OCI-LY1 (cell line): ENCODE data around the gene PAK3.

Experiments used
- H2AFZ ChIP-seq: fragments of 200-600 bp; sonication (generic), shearing (Covaris generic); 2 replicates; pipeline ENCODE4 v1.6.0; 2014; ENCODE audit warnings: antibody characterized with exemption, mild to moderate bottlenecking, low read length
- H3F3A ChIP-seq: fragments of 200-600 bp; sonication (generic), shearing (Covaris generic); 2 replicates; pipeline ENCODE4 v1.6.0; 2014; ENCODE audit warnings: mild to moderate bottlenecking, antibody characterized with exemption, low read length, moderate library complexity; ENCODE audit not compliant: insufficient read depth
- H3K27ac ChIP-seq: fragments of 200-600 bp; sonication (generic); 2 replicates; pipeline ENCODE4 v1.5.1; 2014; ENCODE audit warnings: low read length, mixed run types, mild to moderate bottlenecking, low read depth; ENCODE audit not compliant: poor library complexity, severe bottlenecking
- H3K27me3 ChIP-seq: fragments of 200-600 bp; sonication (generic); 2 replicates; pipeline ENCODE4 v1.6.0; 2014; ENCODE audit warnings: antibody characterized with exemption, mild to moderate bottlenecking, low read length, moderate library complexity; ENCODE audit not compliant: insufficient read depth
- H3K36me3 ChIP-seq: fragments of 200-600 bp; sonication (generic); 2 replicates; pipeline ENCODE4 v1.6.1; 2014; ENCODE audit warnings: mild to moderate bottlenecking, antibody characterized with exemption, low read length, moderate library complexity, mixed read lengths; ENCODE audit not compliant: insufficient read depth
- H3K4me1 ChIP-seq: fragments of 200-600 bp; sonication (generic); 2 replicates; pipeline ENCODE4 v1.5.1; 2014; ENCODE audit warnings: mild to moderate bottlenecking, low read length, moderate library complexity; ENCODE audit not compliant: insufficient read depth, severe bottlenecking
- H3K4me2 ChIP-seq: fragments of 200-600 bp; sonication (generic), shearing (Covaris generic); 2 replicates; pipeline ENCODE4 v1.6.1; 2014; ENCODE audit warnings: low read length
- H3K4me3 ChIP-seq: fragments of 200-600 bp; sonication (generic); 2 replicates; pipeline ENCODE4 v1.5.1; 2014; ENCODE audit warnings: low read length, low read depth, mild to moderate bottlenecking, mixed read lengths; ENCODE audit not compliant: poor library complexity, severe bottlenecking
- H3K79me2 ChIP-seq: fragments of 200-600 bp; shearing (Covaris generic); 2 replicates; pipeline ENCODE4 v1.6.1; 2016; ENCODE audit warnings: mixed run types, low read length, mixed read lengths; ENCODE audit not compliant: insufficient read depth
- H3K9ac ChIP-seq: fragments of 200-600 bp; sonication (generic), shearing (Covaris generic); 2 replicates; pipeline ENCODE4 v1.6.1; 2014; ENCODE audit warnings: mild to moderate bottlenecking, low read length, mixed read lengths
- H3K9me2 ChIP-seq: fragments of 200-600 bp; sonication (generic), shearing (Covaris generic); 2 replicates; pipeline ENCODE4 v1.6.1; 2014; ENCODE audit warnings: low read depth, mild to moderate bottlenecking, low read length, mixed read lengths
- H3K9me3 ChIP-seq: fragments of 200-600 bp; shearing (Covaris generic); 2 replicates; pipeline ENCODE4 v1.6.1; 2014; ENCODE audit warnings: low read length, mixed read lengths
- H4K20me1 ChIP-seq: fragments of 200-600 bp; sonication (generic), shearing (Covaris generic); 2 replicates; pipeline ENCODE4 v1.6.0; 2016; ENCODE audit warnings: mild to moderate bottlenecking, low read length; ENCODE audit not compliant: insufficient read depth
- CTCF ChIP-seq: fragments of 200-600 bp; sonication (generic), shearing (Covaris generic); IDR thresholded peaks from 2 replicates; pipeline ENCODE4 v1.5.1; 2017; ENCODE audit warnings: mild to moderate bottlenecking, antibody characterized with exemption, low read length, moderate library complexity, mixed read lengths
- EZH2 ChIP-seq: fragments of 200-600 bp; sonication (generic), shearing (Covaris generic); IDR thresholded peaks from 2 replicates; pipeline ENCODE4 v1.8.0; 2017; ENCODE audit warnings: borderline replicate concordance, mixed run types, mild to moderate bottlenecking, antibody characterized with exemption, low read length, moderate library complexity, mixed read lengths

The PAK3 gene

DNA sequence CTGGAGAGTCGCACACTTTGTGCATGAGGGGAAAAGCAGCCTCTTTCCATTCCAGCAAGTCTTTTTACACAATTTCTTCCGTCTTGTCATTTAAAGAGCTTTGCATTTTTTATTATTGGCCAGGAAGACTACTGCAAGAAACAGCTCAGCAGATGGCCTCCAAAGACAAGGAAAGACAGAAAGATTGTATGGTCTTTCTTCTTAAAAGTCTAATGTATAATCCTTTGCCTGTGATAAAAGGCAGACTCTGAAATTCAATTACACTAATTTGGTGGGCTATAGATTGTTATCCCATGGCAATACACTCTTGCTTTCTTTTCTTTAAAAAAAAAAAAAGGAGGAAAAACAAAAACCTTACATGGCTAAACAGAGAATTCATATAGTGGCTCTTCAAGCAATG, 168.4 kb downstream of the PAK3 start:
- Histone ChIP-seq H3K4me1 (no peaks in the 10 kb centered on the region), H3K36me3 (no peaks in the 10 kb centered on the region), H3F3A (no peaks in the 10 kb centered on the region), H3K9me3 (no peaks in the 10 kb centered on the region), H3K27me3 (no peaks in the 10 kb centered on the region), H4K20me1 (no peaks in the 10 kb centered on the region), H3K9ac (no peak overlapping the region), H3K4me2 (no peak overlapping the region), H3K27ac (no peak overlapping the region), H2AFZ (no peak overlapping the region), H3K79me2 (no peaks in the 10 kb centered on the region), H3K9me2 (no peaks in the 10 kb centered on the region), H3K4me3 (no peak overlapping the region)
- TF ChIP-seq EZH2 (no peak), CTCF (no peak)

DNA sequence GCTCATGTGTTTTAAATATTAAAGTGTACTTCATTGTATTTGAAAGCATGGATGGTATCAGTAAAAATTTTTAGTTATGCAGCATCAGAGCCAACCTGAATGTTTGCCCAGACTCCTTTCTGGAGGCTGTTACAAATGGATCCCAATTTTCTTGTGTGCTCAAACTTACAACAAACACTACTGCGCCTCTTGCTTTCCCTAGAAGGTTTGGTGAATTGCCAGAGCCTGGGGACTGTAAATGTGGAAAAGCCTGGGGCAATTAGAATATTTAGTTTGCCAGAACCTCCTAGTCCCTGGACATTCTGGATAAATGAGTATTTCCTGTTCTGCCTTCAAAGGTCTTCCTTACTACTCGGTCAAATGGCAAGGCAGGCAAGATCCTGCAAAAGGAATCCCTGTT, 169.5 kb downstream of the PAK3 start:
- H2AFZ ChIP-seq: no peak overlapping the region
- no peaks in the 10 kb centered on the region for H3K9me3 ChIP-seq
- no peaks in the 10 kb centered on the region for H3K79me2 ChIP-seq
- no peak overlapping the region for H3K9ac ChIP-seq
- no peaks in the 10 kb centered on the region for H4K20me1 ChIP-seq
- H3K27ac ChIP-seq: no peak overlapping the region
- no peaks in the 10 kb centered on the region for H3K36me3 ChIP-seq
- no peaks in the 10 kb centered on the region for H3K4me1 ChIP-seq
- no peaks in the 10 kb centered on the region for H3K9me2 ChIP-seq
- H3F3A ChIP-seq: no peaks in the 10 kb centered on the region
- H3K4me3 ChIP-seq: no peak overlapping the region
- TF ChIP-seq CTCF (no peak), EZH2 (no peak)
- H3K4me2 ChIP-seq: no peak overlapping the region
- no peaks in the 10 kb centered on the region for H3K27me3 ChIP-seq

GRCh38 chrX:111268506-111268905, 172.5 kb downstream of the PAK3 start:
- TF ChIP-seq EZH2 (no peak), CTCF (no peak)

More at GRCh38 chrX:111268506-111268905, 172.5 kb downstream of the PAK3 start:
- H3K79me2 ChIP-seq: no peaks in the 10 kb centered on the region
- no peak overlapping the region for H3K4me2 ChIP-seq
- no peaks in the 10 kb centered on the region for H3K9me3 ChIP-seq
- H3K9me2 ChIP-seq: no peaks in the 10 kb centered on the region
- H2AFZ ChIP-seq: no peak overlapping the region
- H3K36me3 ChIP-seq: no peaks in the 10 kb centered on the region
- H3K4me1 ChIP-seq: no peaks in the 10 kb centered on the region
- H3F3A ChIP-seq: no peaks in the 10 kb centered on the region
- H4K20me1 ChIP-seq: no peaks in the 10 kb centered on the region
- H3K9ac ChIP-seq: no peak overlapping the region
- H3K4me3 ChIP-seq: no peak overlapping the region
- no peak overlapping the region for H3K27ac ChIP-seq
- no peaks in the 10 kb centered on the region for H3K27me3 ChIP-seq
